Activated CD8-positive, alpha-beta T cell treated with anti-CD3 and anti-CD28 coated beads for 36 hours (primary cell): ENCODE data around the gene OBSCN. TPM values are rescaled to one million over a fixed set of nuclear protein-coding genes. Genes with fewer than 3 reads are reported as not detected.
"Not testable (repeated sequence)": the region's sequence is repeated elsewhere in the genome, so short reads cannot be mapped to it uniquely, and the experiment has no call there.

ENCODE experiments used
- ATAC-seq: fragments of 200-7000 bp; cut with Tn5 transposase; one replicate; pipeline ENCODE4 v1.10.0; 2021; ENCODE audit warnings: mild to moderate bottlenecking, moderate library complexity
- CTCF ChIA-PET: fragments of 350-600 bp; sonication (Branson Sonifier 250); formaldehyde crosslinking; loops from one replicate; lab custom pipeline; 2021; ENCODE audit warnings: antibody characterized with exemption; lab: Charles Lee
- POLR2A ChIA-PET: fragments of 350-600 bp; sonication (Branson Sonifier 250); formaldehyde crosslinking; loops from one replicate; lab custom pipeline; 2021; ENCODE audit warnings: antibody characterized with exemption; lab: Charles Lee
- DNase-seq: peaks from one replicate; pipeline ENCODE4 v3.0.0-alpha.2; 2020
- H3K27ac Mint-ChIP-seq: one replicate; pipeline ENCODE4 v1.8.0; 2021; ENCODE audit warnings: mild to moderate bottlenecking, mixed read lengths
- H3K27me3 Mint-ChIP-seq: one replicate; pipeline ENCODE4 v1.8.0; 2021; ENCODE audit warnings: mixed read lengths
- H3K36me3 Mint-ChIP-seq: one replicate; pipeline ENCODE4 v1.8.0; 2021; ENCODE audit warnings: low read depth, mixed read lengths
- H3K4me1 Mint-ChIP-seq: one replicate; pipeline ENCODE4 v1.8.0; 2021; ENCODE audit warnings: low read depth, mixed read lengths
- H3K4me3 Mint-ChIP-seq: one replicate; pipeline ENCODE4 v1.8.0; 2021; ENCODE audit warnings: mild to moderate bottlenecking, moderate library complexity, mixed read lengths
- H3K9me3 Mint-ChIP-seq: one replicate; pipeline ENCODE4 v1.8.0; 2021; ENCODE audit warnings: mixed read lengths
- CTCF ChIP-seq: fragments of 200-600 bp; IDR thresholded peaks from one replicate; pipeline ENCODE4 v1.8.0; 2022; ENCODE audit warnings: antibody characterized with exemption, mild to moderate bottlenecking
- intact Hi-C: fragments of 100-400 bp; cut with micrococcal nuclease; formaldehyde crosslinking; loops from one replicate; pipeline ENCODE4 v1.10.0; 2022
- total RNA-seq, 2 experiments: library from RNA; stranded (reverse); gene quantifications; one replicate each; pipeline ENCODE4 v1.2.3, GENCODE V29; 2021

Gene OBSCN
- total RNA-seq, 2 experiments from 2014 or later = 21.6 to 23.7 TPM

- ChIA-PET POLR2A (interaction anchor here (0.9 kb wide), 1 partner anchor 72 kb away, joined by 3 read pairs; no protein-coding TSS in a partner anchor), CTCF (no interaction called here)
- peak overlapping the region; percentile 30 for H3K27ac Mint-ChIP-seq
- peaks cover 18% of the 10 kb centered on the region for H3K4me1 Mint-ChIP-seq
- DNase-seq = no peak
- H3K4me3 Mint-ChIP-seq = no peak overlapping the region
- no peaks in the 10 kb centered on the region for H3K36me3 Mint-ChIP-seq
- no peaks in the 10 kb centered on the region for H3K27me3 Mint-ChIP-seq
- intact Hi-C loops = no loop called here
- TF ChIP-seq CTCF = no peak
- ATAC-seq = no peak
- H3K9me3 Mint-ChIP-seq = no peaks in the 10 kb centered on the region
These were observed 36.5 kb upstream of the OBSCN start for GRCh38 chr1:228171221-228171891.

GRCh38 chr1:228172591-228173527 is 35.0 kb upstream of the OBSCN start:
- DNase-seq (no peak), ATAC-seq (no peak)
- ChIA-PET CTCF (no interaction called here), POLR2A (no interaction called here)
- Mint-ChIP-seq H3K27ac (no peak overlapping the region), H3K4me3 (no peak overlapping the region), H3K27me3 (no peaks in the 10 kb centered on the region), H3K9me3 (no peaks in the 10 kb centered on the region), H3K36me3 (no peaks in the 10 kb centered on the region), H3K4me1 (peaks cover 8% of the 10 kb centered on the region)
- no peak for TF ChIP-seq CTCF
- intact Hi-C loops = no loop called here

GRCh38 chr1:228173528-228174481 is 34.0 kb upstream of the OBSCN start:
- peak; percentile 34 for DNase-seq
- H3K9me3 Mint-ChIP-seq, POLR2A ChIA-PET, H3K4me1 Mint-ChIP-seq, H3K36me3 Mint-ChIP-seq, H3K27ac Mint-ChIP-seq, H3K27me3 Mint-ChIP-seq, H3K4me3 Mint-ChIP-seq, CTCF ChIA-PET, intact Hi-C loops: not testable (repeated sequence)
- peak; percentile 61 for ATAC-seq

GRCh38 chr1:228174482-228175315 is 33.1 kb upstream of the OBSCN start:
- intact Hi-C loops = no loop called here
- Mint-ChIP-seq H3K4me3 (no peak overlapping the region), H3K36me3 (no peaks in the 10 kb centered on the region), H3K4me1 (peaks cover 4% of the 10 kb centered on the region), H3K9me3 (no peaks in the 10 kb centered on the region), H3K27ac (no peak overlapping the region), H3K27me3 (no peaks in the 10 kb centered on the region)
- ChIA-PET CTCF (no interaction called here), POLR2A (no interaction called here)
- no peak for TF ChIP-seq CTCF
- ATAC-seq = peak; percentile 56
- DNase-seq = no peak
